ENCODE results near the gene TMCC2. TPM values are rescaled to one million over a fixed set of nuclear protein-coding genes. Genes with fewer than 3 reads are reported as not detected.

TMCC2 gene
- total RNA-seq, result 0.53 and 0.68 TPM in 2 replicates

GRCh38 chr1:205227584-205228013 is at the start of gene TMCC2:
TSS of gene TMCC2 (plus strand) at chr1:205227946. CDS start at chr1:205228565, 619 bp downstream.

GRCh38 chr1:205211169-205211838 is 16.4 kb upstream of the TMCC2 start, which contains the start of gene DSTYK:
TSS of gene DSTYK (minus strand) at chr1:205211702. CDS start at chr1:205211535, 167 bp downstream.

GRCh38 chr1:205321162-205321958 is 93.6 kb downstream of the TMCC2 start, which contains the start of gene NUAK2:
TSS of gene NUAK2 (minus strand) at chr1:205321745. CDS start at chr1:205321628, 117 bp downstream.

Other genes starting within 250 kb of the TMCC2 start
- not detected in 2 replicates for gene CNTN2, start 184.7 kb upstream of the TMCC2 start, total RNA-seq
- gene TMEM81, start 143.5 kb upstream of the TMCC2 start, total RNA-seq, result 1.2 and 1.6 TPM in 2 replicates
- 13.5 and 13.7 TPM in 2 replicates for gene RBBP5, start 106.0 kb upstream of the TMCC2 start, total RNA-seq
- 16.5 and 18.5 TPM in 2 replicates for gene DSTYK, start 16.2 kb upstream of the TMCC2 start, total RNA-seq
- 2.0 and 2.5 TPM in 2 replicates for gene NUAK2, start 93.8 kb downstream of the TMCC2 start, total RNA-seq
- gene KLHDC8A, start 129.0 kb downstream of the TMCC2 start, total RNA-seq, result not detected in 2 replicates
- gene LEMD1, start 194.1 kb downstream of the TMCC2 start, total RNA-seq, result not detected in 2 replicates
- gene BLACAT1, start 228.1 kb downstream of the TMCC2 start, total RNA-seq, result not detected in 2 replicates

Measured in aortic smooth muscle cell (primary cell).